GM23248 (cell line): ENCODE data around the gene PDE8B. TPM values are rescaled to one million over a fixed set of nuclear protein-coding genes. Genes with fewer than 3 reads are reported as not detected.

Experiments used
- DNase-seq: peaks from one replicate; pipeline ENCODE4 v3.0.0-alpha.2; 2015
- H2AFZ ChIP-seq: fragments of 200-600 bp; sonication (generic); 2 replicates; pipeline ENCODE4 v1.6.1; 2016; ENCODE audit warnings: antibody characterized with exemption
- H3F3A ChIP-seq: fragments of 200-600 bp; sonication (generic); 2 replicates; pipeline ENCODE4 v1.6.1; 2016; ENCODE audit warnings: mild to moderate bottlenecking, antibody characterized with exemption, mixed run types; ENCODE audit not compliant: insufficient read depth
- H3K27ac ChIP-seq: fragments of 200-600 bp; sonication (generic); 2 replicates; pipeline ENCODE4 v1.5.1; 2016; ENCODE audit warnings: mild to moderate bottlenecking
- H3K27me3 ChIP-seq: fragments of 200-600 bp; sonication (generic); replicated peaks from 2 replicates; pipeline ENCODE4 v1.6.1; 2016; ENCODE audit warnings: mild to moderate bottlenecking; ENCODE audit not compliant: insufficient read depth
- H3K36me3 ChIP-seq: fragments of 200-600 bp; sonication (generic); 2 replicates; pipeline ENCODE4 v1.6.1; 2016; ENCODE audit warnings: low read depth, mild to moderate bottlenecking
- H3K4me1 ChIP-seq: fragments of 200-600 bp; sonication (generic); 2 replicates; pipeline ENCODE4 v1.6.1; 2016; ENCODE audit warnings: mild to moderate bottlenecking; ENCODE audit not compliant: insufficient read depth
- H3K4me2 ChIP-seq: fragments of 200-600 bp; sonication (generic); one replicate; pipeline ENCODE4 v1.6.1; 2016; ENCODE audit warnings: mild to moderate bottlenecking; ENCODE audit not compliant: unreplicated experiment
- H3K4me3 ChIP-seq: fragments of 200-600 bp; sonication (generic); 2 replicates; pipeline ENCODE4 v1.5.1; 2016; ENCODE audit warnings: mild to moderate bottlenecking
- H3K79me2 ChIP-seq: fragments of 200-600 bp; sonication (generic); 2 replicates; pipeline ENCODE4 v1.6.1; 2016; ENCODE audit warnings: mild to moderate bottlenecking; ENCODE audit not compliant: insufficient read depth
- H3K9ac ChIP-seq: fragments of 200-600 bp; sonication (generic); 2 replicates; pipeline ENCODE4 v1.6.1; 2016; ENCODE audit warnings: mild to moderate bottlenecking
- H3K9me2 ChIP-seq: fragments of 200-600 bp; sonication (generic); 2 replicates; pipeline ENCODE4 v1.6.1; 2016; ENCODE audit warnings: mixed run types, mild to moderate bottlenecking, moderate library complexity; ENCODE audit not compliant: insufficient read depth
- H3K9me3 ChIP-seq: fragments of 200-600 bp; sonication (generic); one replicate; pipeline ENCODE4 v1.6.1; 2017; ENCODE audit warnings: low read depth
- H4K20me1 ChIP-seq: fragments of 200-600 bp; sonication (generic); 2 replicates; pipeline ENCODE4 v1.6.0; 2016; ENCODE audit not compliant: insufficient read depth
- EZH2 ChIP-seq: fragments of 200-600 bp; sonication (generic); IDR thresholded peaks from 2 replicates; pipeline ENCODE4 v1.6.1; 2018; ENCODE audit warnings: antibody characterized with exemption, mild to moderate bottlenecking; ENCODE audit not compliant: insufficient read depth, poor library complexity, severe bottlenecking
- EZH2phosphoT487 ChIP-seq: fragments of 200-600 bp; sonication (generic); IDR thresholded peaks from 2 replicates; pipeline ENCODE4 v1.6.1; 2018; ENCODE audit warnings: antibody characterized with exemption, moderate library complexity, mild to moderate bottlenecking, low read depth; ENCODE audit not compliant: insufficient read depth
- WGBS, 2 experiments: methylation state at CpG; one replicate each; pipeline ENCODE4 v1.1.6; 2015 to 2017; ENCODE audit warnings: low lambda C conversion rate in 2 of 2, low coverage in 1 of 2; ENCODE audit errors: missing lambda C conversion rate in 2 of 2; 5-methylcytosine and 5-hydroxymethylcytosine counted together
- in situ Hi-C: fragments of 300-500 bp; cut with MboI; formaldehyde crosslinking; loops from 2 replicates; pipeline ENCODE4 v1.15.0; 2020
- polyA plus RNA-seq: library from polyadenylated mRNA; unstranded; fragments of >200 nt; fragmentation: Nextera tagmentation; extraction: Ambion mirVana; gene quantifications from 2 replicates; pipeline ENCODE4 v1.2.1, GENCODE V29; 2016
- total RNA-seq: library from RNA; depleted of rRNA; stranded (reverse); fragments of >200 nt; shearing (Covaris generic); gene quantifications from 2 replicates; pipeline ENCODE4 v1.2.3, GENCODE V29; 2014

PDE8B gene
- total and polyA plus RNA-seq, 2 experiments from 2014 or later: 0.40 TPM; not detected in 1

DNA sequence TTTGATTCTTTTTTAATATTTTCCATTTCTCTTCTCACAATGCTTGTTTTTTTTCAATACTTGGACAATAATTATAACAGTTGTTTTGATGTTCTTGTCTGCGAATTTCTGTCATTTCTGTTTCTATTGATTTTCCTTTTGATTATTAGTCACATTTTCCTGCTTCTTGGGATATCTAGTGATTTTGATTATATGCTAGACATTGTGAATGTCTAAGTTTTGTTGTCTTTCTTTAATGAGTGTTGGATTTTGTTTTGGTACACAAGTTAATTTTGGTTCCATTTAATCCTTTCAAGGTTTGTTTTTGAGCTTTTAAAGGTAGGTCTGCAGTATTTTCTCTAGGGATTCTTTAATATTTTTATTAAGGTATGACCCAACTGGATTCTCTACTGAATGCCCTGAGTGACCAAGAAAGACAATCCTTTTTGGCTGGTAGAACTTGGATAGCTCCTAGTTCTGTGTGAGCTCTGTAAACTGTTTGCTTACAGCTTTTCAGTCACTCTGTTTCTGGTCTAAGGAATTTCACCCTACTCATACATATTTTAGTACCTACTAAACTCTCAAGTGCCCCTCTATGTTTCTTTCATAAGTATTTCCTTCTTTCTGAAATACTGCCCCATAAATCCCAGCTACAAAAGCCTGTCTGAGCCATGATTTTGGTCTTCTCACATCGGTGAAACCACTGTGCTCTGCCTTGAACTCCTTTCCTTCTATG, 12.5 kb upstream of the PDE8B start:
- 25 to 30% methylated on average over 2 of the region's 2 CpGs for WGBS, 2 experiments
- no peaks in the 10 kb centered on the region for H3F3A ChIP-seq
- H3K27ac ChIP-seq: no peak overlapping the region
- H3K27me3 ChIP-seq: peaks cover 12% of the 10 kb centered on the region; the same call in 1 of the 2 replicates
- peaks cover 5% of the 10 kb centered on the region for H3K9me3 ChIP-seq
- H3K9me2 ChIP-seq: no peaks in the 10 kb centered on the region
- no peaks in the 10 kb centered on the region for H3K4me1 ChIP-seq
- DNase-seq: no peak
- in situ Hi-C loops: no loop called here
- no peak overlapping the region for H3K4me2 ChIP-seq
- TF ChIP-seq EZH2 (no peak), EZH2phosphoT487 (no peak)
- no peak overlapping the region for H3K9ac ChIP-seq
- H3K36me3 ChIP-seq: no peaks in the 10 kb centered on the region
- H3K4me3 ChIP-seq: no peak overlapping the region
- H4K20me1 ChIP-seq: no peaks in the 10 kb centered on the region
- H2AFZ ChIP-seq: no peak overlapping the region
- H3K79me2 ChIP-seq: no peaks in the 10 kb centered on the region

- Histone ChIP-seq H3K27ac (no peak overlapping the region), H3K4me2 (no peak overlapping the region), H3K79me2 (no peaks in the 10 kb centered on the region), H4K20me1 (no peaks in the 10 kb centered on the region), H2AFZ (no peak overlapping the region), H3K27me3 (0 out of 2 replicates have a peak, but pooled peaks cover 4% of the 10 kb centered on the region), H3K4me3 (no peak overlapping the region), H3K4me1 (no peaks in the 10 kb centered on the region), H3F3A (no peaks in the 10 kb centered on the region), H3K36me3 (no peaks in the 10 kb centered on the region), H3K9ac (no peak overlapping the region), H3K9me3 (peaks cover 5% of the 10 kb centered on the region), H3K9me2 (no peaks in the 10 kb centered on the region)
- WGBS, 2 experiments: 89 to 90% methylated on average over 1 of the region's 1 CpG
- in situ Hi-C loops: no loop called here
- TF ChIP-seq EZH2 (no peak), EZH2phosphoT487 (no peak)
- DNase-seq: no peak
Measured at GRCh38 chr5:77200663-77201062, 9.8 kb upstream of the PDE8B start.

GRCh38 chr5:77202145-77202544, 8.3 kb upstream of the PDE8B start:
- Histone ChIP-seq H3K27ac (no peak overlapping the region), H3K4me2 (no peak overlapping the region), H2AFZ (no peak overlapping the region), H4K20me1 (no peaks in the 10 kb centered on the region), H3K9me2 (no peaks in the 10 kb centered on the region), H3F3A (no peaks in the 10 kb centered on the region), H3K4me1 (no peaks in the 10 kb centered on the region), H3K9ac (no peak overlapping the region), H3K27me3 (peaks cover 9% of the 10 kb centered on the region), H3K9me3 (peaks cover 5% of the 10 kb centered on the region), H3K36me3 (no peaks in the 10 kb centered on the region), H3K4me3 (no peak overlapping the region), H3K79me2 (no peaks in the 10 kb centered on the region)
- in situ Hi-C loops: no loop called here
- TF ChIP-seq EZH2phosphoT487 (no peak), EZH2 (no peak)
- DNase-seq: no peak

GRCh38 chr5:77204967-77205366, 5.5 kb upstream of the PDE8B start:
- in situ Hi-C loops: no loop called here
- Histone ChIP-seq H3K9ac (no peak overlapping the region), H3K27me3 (peaks cover 30% of the 10 kb centered on the region), H3K36me3 (no peaks in the 10 kb centered on the region), H3K4me2 (no peak overlapping the region), H3K4me3 (no peak overlapping the region), H3F3A (no peaks in the 10 kb centered on the region), H3K4me1 (no peaks in the 10 kb centered on the region), H3K9me2 (no peaks in the 10 kb centered on the region), H3K79me2 (no peaks in the 10 kb centered on the region), H3K9me3 (no peaks in the 10 kb centered on the region), H3K27ac (no peak overlapping the region), H4K20me1 (no peaks in the 10 kb centered on the region), H2AFZ (no peak overlapping the region)
- 67 to 74% methylated on average over 2 of the region's 2 CpGs for WGBS, 2 experiments
- TF ChIP-seq EZH2 (no peak), EZH2phosphoT487 (no peak)
- no peak for DNase-seq
